WTC11 (cell line): Measurements from ENCODE around the gene PTP4A1. TPM values are rescaled to one million over a fixed set of nuclear protein-coding genes. Genes with fewer than 3 reads are reported as not detected.

ENCODE experiments used
- ATAC-seq: fragments of 200-7000 bp; cut with Tn5 transposase; 2 replicates; pipeline ENCODE4 v1.10.0; 2021; ENCODE audit warnings: mild to moderate bottlenecking, moderate library complexity
- CTCF ChIA-PET: fragments of 300-600 bp; sonication (Branson Sonifier 250); formaldehyde crosslinking; loops from one replicate; lab custom pipeline; 2021; ENCODE audit warnings: antibody characterized with exemption; lab: Charles Lee
- POLR2A ChIA-PET: fragments of 350-600 bp; sonication (Branson Sonifier 250); formaldehyde crosslinking; loops from one replicate; lab custom pipeline; 2021; ENCODE audit warnings: antibody characterized with exemption; lab: Charles Lee
- DNase-seq: peaks from one replicate; pipeline ENCODE4 v3.0.0; 2021; ENCODE audit warnings: low spot score
- H3K27ac Mint-ChIP-seq: 2 replicates; pipeline ENCODE4 v1.8.0; 2021; ENCODE audit warnings: mixed read lengths
- H3K27me3 Mint-ChIP-seq: 2 replicates; pipeline ENCODE4 v1.8.0; 2021; ENCODE audit warnings: low read depth, mild to moderate bottlenecking, moderate library complexity, mixed read lengths
- H3K36me3 Mint-ChIP-seq: 2 replicates; pipeline ENCODE4 v1.8.0; 2021; ENCODE audit warnings: mixed read lengths
- H3K4me1 Mint-ChIP-seq: 2 replicates; pipeline ENCODE4 v1.8.0; 2022; ENCODE audit warnings: mixed read lengths
- H3K4me3 Mint-ChIP-seq: 2 replicates; pipeline ENCODE4 v1.8.0; 2021; ENCODE audit warnings: mild to moderate bottlenecking, moderate library complexity, mixed read lengths
- H3K9me3 Mint-ChIP-seq: 2 replicates; pipeline ENCODE4 v1.8.0; 2021; ENCODE audit warnings: mixed read lengths
- ATF6 ChIP-seq: sonication (generic); formaldehyde crosslinking; IDR thresholded peaks from 2 replicates; pipeline ENCODE4 v1.8.1; 2023; ENCODE audit warnings: mild to moderate bottlenecking, missing genetic modification reagents
- CBFB ChIP-seq: sonication (generic); formaldehyde crosslinking; IDR thresholded peaks from 2 replicates; pipeline ENCODE4 v1.8.1; 2022; ENCODE audit warnings: mild to moderate bottlenecking, low read depth, missing genetic modification reagents
- EMX1 ChIP-seq: fragments of 250-450 bp; sonication (Bioruptor Pico); IDR thresholded peaks from 2 replicates; pipeline ENCODE4 v1.8.0; 2021; ENCODE audit warnings: mild to moderate bottlenecking
- ESRRA ChIP-seq: sonication (generic); formaldehyde crosslinking; IDR thresholded peaks from 2 replicates; pipeline ENCODE4 v1.8.1; 2022; ENCODE audit warnings: mild to moderate bottlenecking, missing genetic modification reagents, borderline replicate concordance
- FOXJ3 ChIP-seq: sonication (generic); formaldehyde crosslinking; IDR thresholded peaks from 2 replicates; pipeline ENCODE4 v1.9.0; 2021; ENCODE audit warnings: missing genetic modification reagents, mild to moderate bottlenecking, borderline replicate concordance
- HMGA2 ChIP-seq: fragments of 250-450 bp; sonication (Bioruptor Pico); IDR thresholded peaks from 2 replicates; pipeline ENCODE4 v1.4.0; 2021; ENCODE audit warnings: mild to moderate bottlenecking, moderate library complexity
- KAT7 ChIP-seq: sonication (generic); formaldehyde crosslinking; IDR thresholded peaks from 2 replicates; pipeline ENCODE4 v1.8.1; 2023; ENCODE audit warnings: missing genetic modification reagents, mild to moderate bottlenecking, borderline replicate concordance
- MAX ChIP-seq: sonication (generic); formaldehyde crosslinking; IDR thresholded peaks from 2 replicates; pipeline ENCODE4 v1.8.0; 2022; ENCODE audit warnings: mild to moderate bottlenecking, missing genetic modification reagents
- NFYB ChIP-seq: sonication (generic); formaldehyde crosslinking; conservative IDR thresholded peaks from 2 replicates; pipeline ENCODE4 v1.8.0; 2022; ENCODE audit warnings: low read depth, missing genetic modification reagents
- NR2C2 ChIP-seq: sonication (generic); formaldehyde crosslinking; IDR thresholded peaks from 2 replicates; pipeline ENCODE4 v1.8.0; 2022; ENCODE audit warnings: mild to moderate bottlenecking, missing genetic modification reagents
- OVOL2 ChIP-seq: fragments of 250-450 bp; sonication (Bioruptor Pico); IDR thresholded peaks from 2 replicates; pipeline ENCODE4 v1.9.0; 2021; ENCODE audit warnings: mild to moderate bottlenecking, borderline replicate concordance
- SMAD3 ChIP-seq: sonication (generic); formaldehyde crosslinking; IDR thresholded peaks from 2 replicates; pipeline ENCODE4 v1.8.0; 2022; ENCODE audit warnings: missing genetic modification reagents, mild to moderate bottlenecking, borderline replicate concordance
- TEAD1 ChIP-seq: sonication (generic); formaldehyde crosslinking; IDR thresholded peaks from 2 replicates; pipeline ENCODE4 v1.8.0; 2022; ENCODE audit warnings: mild to moderate bottlenecking, missing genetic modification reagents
- TEAD4 ChIP-seq: sonication (generic); formaldehyde crosslinking; IDR thresholded peaks from 2 replicates; pipeline ENCODE4 v1.8.0; 2022; ENCODE audit warnings: mild to moderate bottlenecking, missing genetic modification reagents
- ZBTB43 ChIP-seq: sonication (generic); formaldehyde crosslinking; IDR thresholded peaks from 2 replicates; pipeline ENCODE4 v1.8.1; 2023; ENCODE audit warnings: mild to moderate bottlenecking, missing genetic modification reagents
- ZNF232 ChIP-seq: sonication (generic); formaldehyde crosslinking; IDR thresholded peaks from 2 replicates; pipeline ENCODE4 v1.8.0; 2022; ENCODE audit warnings: mild to moderate bottlenecking, missing genetic modification reagents
- ZNF281 ChIP-seq: sonication (generic); formaldehyde crosslinking; IDR thresholded peaks from 2 replicates; pipeline ENCODE4 v1.8.0; 2023; ENCODE audit warnings: mild to moderate bottlenecking, missing genetic modification reagents
- ZNF512 ChIP-seq: sonication (generic); formaldehyde crosslinking; IDR thresholded peaks from 2 replicates; pipeline ENCODE4 v1.8.1; 2022; ENCODE audit warnings: missing genetic modification reagents, borderline replicate concordance
- total RNA-seq: library from RNA; stranded (reverse); gene quantifications from 3 replicates; pipeline ENCODE4 v1.2.3, GENCODE V29; 2021
- TF ChIP-seq, protein P1 (sequence below): sonication (generic); formaldehyde crosslinking; IDR thresholded peaks from 2 replicates; pipeline ENCODE4 v1.8.1; 2022; ENCODE audit warnings: low read depth, missing genetic modification reagents, borderline replicate concordance
- TF ChIP-seq, protein P2 (sequence below): sonication (generic); formaldehyde crosslinking; IDR thresholded peaks from 2 replicates; pipeline ENCODE4 v1.8.0; 2022; ENCODE audit warnings: mild to moderate bottlenecking, missing genetic modification reagents
- TF ChIP-seq, protein P3 (sequence below): fragments of 250-450 bp; sonication (Bioruptor Pico); IDR thresholded peaks from 2 replicates; pipeline ENCODE4 v1.9.0; 2021; ENCODE audit warnings: mild to moderate bottlenecking
- TF ChIP-seq, protein P4 (sequence below): sonication (generic); formaldehyde crosslinking; IDR thresholded peaks from 2 replicates; pipeline ENCODE4 v1.8.1; 2022; ENCODE audit warnings: low read depth, mild to moderate bottlenecking, moderate library complexity, missing genetic modification reagents, borderline replicate concordance

Gene PTP4A1
- total RNA-seq, 1 experiment from 2014 or later = 56.9 TPM

- Mint-ChIP-seq H3K4me1 (peaks cover 8% of the 10 kb centered on the region), H3K9me3 (no peaks in the 10 kb centered on the region), H3K36me3 (peaks cover 43% of the 10 kb centered on the region), H3K27ac (no peak overlapping the region), H3K27me3 (no peaks in the 10 kb centered on the region), H3K4me3 (no peak overlapping the region)
- ChIA-PET POLR2A (no interaction called here), CTCF (interaction anchor here (0.5 kb wide), 1 partner anchor 231 kb away, joined by 3 read pairs; no protein-coding TSS in a partner anchor)
- TF ChIP-seq EMX1 (CRISPR knock-in tag) = no peak
- TF ChIP-seq TEAD4 (CRISPR knock-in tag) = no peak
- no peak for TF ChIP-seq TEAD1 (CRISPR knock-in tag)
- TF ChIP-seq, protein P1, sequence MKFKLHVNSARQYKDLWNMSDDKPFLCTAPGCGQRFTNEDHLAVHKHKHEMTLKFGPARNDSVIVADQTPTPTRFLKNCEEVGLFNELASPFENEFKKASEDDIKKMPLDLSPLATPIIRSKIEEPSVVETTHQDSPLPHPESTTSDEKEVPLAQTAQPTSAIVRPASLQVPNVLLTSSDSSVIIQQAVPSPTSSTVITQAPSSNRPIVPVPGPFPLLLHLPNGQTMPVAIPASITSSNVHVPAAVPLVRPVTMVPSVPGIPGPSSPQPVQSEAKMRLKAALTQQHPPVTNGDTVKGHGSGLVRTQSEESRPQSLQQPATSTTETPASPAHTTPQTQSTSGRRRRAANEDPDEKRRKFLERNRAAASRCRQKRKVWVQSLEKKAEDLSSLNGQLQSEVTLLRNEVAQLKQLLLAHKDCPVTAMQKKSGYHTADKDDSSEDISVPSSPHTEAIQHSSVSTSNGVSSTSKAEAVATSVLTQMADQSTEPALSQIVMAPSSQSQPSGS (CRISPR knock-in tag) = no peak
- TF ChIP-seq MAX = no peak
- TF ChIP-seq, protein P2, sequence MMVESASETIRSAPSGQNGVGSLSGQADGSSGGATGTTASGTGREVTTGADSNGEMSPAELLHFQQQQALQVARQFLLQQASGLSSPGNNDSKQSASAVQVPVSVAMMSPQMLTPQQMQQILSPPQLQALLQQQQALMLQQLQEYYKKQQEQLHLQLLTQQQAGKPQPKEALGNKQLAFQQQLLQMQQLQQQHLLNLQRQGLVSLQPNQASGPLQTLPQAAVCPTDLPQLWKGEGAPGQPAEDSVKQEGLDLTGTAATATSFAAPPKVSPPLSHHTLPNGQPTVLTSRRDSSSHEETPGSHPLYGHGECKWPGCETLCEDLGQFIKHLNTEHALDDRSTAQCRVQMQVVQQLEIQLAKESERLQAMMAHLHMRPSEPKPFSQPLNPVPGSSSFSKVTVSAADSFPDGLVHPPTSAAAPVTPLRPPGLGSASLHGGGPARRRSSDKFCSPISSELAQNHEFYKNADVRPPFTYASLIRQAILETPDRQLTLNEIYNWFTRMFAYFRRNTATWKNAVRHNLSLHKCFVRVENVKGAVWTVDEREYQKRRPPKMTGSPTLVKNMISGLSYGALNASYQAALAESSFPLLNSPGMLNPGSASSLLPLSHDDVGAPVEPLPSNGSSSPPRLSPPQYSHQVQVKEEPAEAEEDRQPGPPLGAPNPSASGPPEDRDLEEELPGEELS (CRISPR knock-in tag) = no peak
- no peak for TF ChIP-seq NFYB (CRISPR knock-in tag)
- TF ChIP-seq SMAD3 (CRISPR knock-in tag) = no peak
- TF ChIP-seq ZBTB43 (CRISPR knock-in tag) = no peak
- no peak for TF ChIP-seq HMGA2 (CRISPR knock-in tag)
- no peak for TF ChIP-seq ATF6 (CRISPR knock-in tag)
- ATAC-seq = no peak
- no peak for DNase-seq
Observed at GRCh38 chr6:63579937-63580703, 7.8 kb downstream of the PTP4A1 start.

GRCh38 chr6:63580704-63580961 is 8.4 kb downstream of the PTP4A1 start:
- H3K27ac Mint-ChIP-seq = no peak overlapping the region
- H3K9me3 Mint-ChIP-seq = no peaks in the 10 kb centered on the region
- CTCF ChIA-PET = interaction anchor here (0.5 kb wide), 1 partner anchor 232 kb away, joined by 3 read pairs; no protein-coding TSS in a partner anchor
- H3K36me3 Mint-ChIP-seq = peaks cover 43% of the 10 kb centered on the region
- ATAC-seq (no peak), DNase-seq (no peak)
- H3K4me1 Mint-ChIP-seq = peaks cover 5% of the 10 kb centered on the region
- POLR2A ChIA-PET = no interaction called here
- H3K27me3 Mint-ChIP-seq = no peaks in the 10 kb centered on the region
- H3K4me3 Mint-ChIP-seq = no peak overlapping the region
- TF ChIP-seq ESRRA (no peak), FOXJ3 (no peak), ZNF232 (CRISPR knock-in tag) (no peak), KAT7 (CRISPR knock-in tag) (no peak), ZNF512 (CRISPR knock-in tag) (no peak), CBFB (CRISPR knock-in tag) (no peak), ZNF281 (no peak), NR2C2 (no peak), OVOL2 (CRISPR knock-in tag) (no peak)
- TF ChIP-seq, protein P3, sequence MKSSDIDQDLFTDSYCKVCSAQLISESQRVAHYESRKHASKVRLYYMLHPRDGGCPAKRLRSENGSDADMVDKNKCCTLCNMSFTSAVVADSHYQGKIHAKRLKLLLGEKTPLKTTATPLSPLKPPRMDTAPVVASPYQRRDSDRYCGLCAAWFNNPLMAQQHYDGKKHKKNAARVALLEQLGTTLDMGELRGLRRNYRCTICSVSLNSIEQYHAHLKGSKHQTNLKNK (CRISPR knock-in tag) = no peak
- TF ChIP-seq, protein P4, sequence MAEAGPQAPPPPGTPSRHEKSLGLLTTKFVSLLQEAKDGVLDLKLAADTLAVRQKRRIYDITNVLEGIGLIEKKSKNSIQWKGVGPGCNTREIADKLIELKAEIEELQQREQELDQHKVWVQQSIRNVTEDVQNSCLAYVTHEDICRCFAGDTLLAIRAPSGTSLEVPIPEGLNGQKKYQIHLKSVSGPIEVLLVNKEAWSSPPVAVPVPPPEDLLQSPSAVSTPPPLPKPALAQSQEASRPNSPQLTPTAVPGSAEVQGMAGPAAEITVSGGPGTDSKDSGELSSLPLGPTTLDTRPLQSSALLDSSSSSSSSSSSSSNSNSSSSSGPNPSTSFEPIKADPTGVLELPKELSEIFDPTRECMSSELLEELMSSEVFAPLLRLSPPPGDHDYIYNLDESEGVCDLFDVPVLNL = no peak
